HL-60 (cell line): ENCODE data around the gene VSTM2B.

Experiments used
- DNase-seq, 2 experiments: peaks; one replicate each; pipeline ENCODE4 v3.0.0-alpha.2; 2010 to 2020; ENCODE audit warnings: low read depth in 1 of 2, low spot score in 1 of 2
- H3K27ac ChIP-seq: fragments of 250-450 bp; sonication (Bioruptor Pico); replicated peaks from 2 replicates; pipeline ENCODE4 v1.5.1; 2020; ENCODE audit warnings: mild to moderate bottlenecking, moderate library complexity
- H3K27me3 ChIP-seq: fragments of 250-450 bp; sonication (Bioruptor Pico); 2 replicates; pipeline ENCODE4 v1.5.1; 2021; ENCODE audit warnings: mild to moderate bottlenecking, moderate library complexity; ENCODE audit not compliant: insufficient read depth, poor library complexity, severe bottlenecking
- H3K4me3 ChIP-seq: replicated peaks from 2 replicates; pipeline ENCODE4 v1.5.1; 2011; ENCODE audit warnings: mild to moderate bottlenecking, control low read depth, low read length; ENCODE audit not compliant: insufficient read depth
- GABPA ChIP-seq: IDR thresholded peaks from 2 replicates; pipeline ENCODE4 v1.6.1; 2012; ENCODE audit warnings: low read depth
- POLR2AphosphoS5 ChIP-seq: IDR thresholded peaks from 2 replicates; pipeline ENCODE4 v1.6.1; 2012; ENCODE audit warnings: low read depth
- SPI1 ChIP-seq: IDR thresholded peaks from 2 replicates; pipeline ENCODE4 v1.6.1; 2012; ENCODE audit warnings: low read depth, mild to moderate bottlenecking, borderline replicate concordance
- TF ChIP-seq, protein P1 (sequence below): IDR thresholded peaks from one replicate; pipeline ENCODE4 v1.5.1; 2011; ENCODE audit warnings: low read length, control low read depth, inconsistent platforms; ENCODE audit not compliant: insufficient read depth
- TF ChIP-seq, protein P2 (sequence below): IDR thresholded peaks from 2 replicates; pipeline ENCODE4 v1.6.1; 2012; ENCODE audit warnings: low read depth; ENCODE audit not compliant: insufficient replicate concordance

Gene VSTM2B

DNA sequence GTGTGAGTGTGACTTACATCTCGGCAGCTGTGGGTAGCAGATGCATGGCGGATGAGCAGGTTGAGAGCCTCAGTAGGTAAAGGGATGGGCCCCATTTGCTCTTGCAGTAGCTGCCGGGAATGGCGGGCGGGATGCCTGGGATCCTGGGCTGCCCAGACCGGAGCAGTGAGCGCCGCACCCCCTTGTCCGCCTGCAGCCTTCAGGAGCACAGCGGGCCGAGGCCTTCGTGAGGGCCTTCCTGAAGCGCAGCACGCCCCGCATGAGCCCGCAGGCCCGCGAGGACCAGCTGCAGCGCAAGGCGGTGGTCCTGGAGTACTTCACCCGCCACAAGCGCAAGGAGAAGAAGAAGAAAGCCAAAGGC, 84.4 kb downstream of the VSTM2B start:
- H3K4me3 ChIP-seq, result no peak overlapping the region
- no peak for DNase-seq
- TF ChIP-seq SPI1, result no peak
- TF ChIP-seq, protein P1, sequence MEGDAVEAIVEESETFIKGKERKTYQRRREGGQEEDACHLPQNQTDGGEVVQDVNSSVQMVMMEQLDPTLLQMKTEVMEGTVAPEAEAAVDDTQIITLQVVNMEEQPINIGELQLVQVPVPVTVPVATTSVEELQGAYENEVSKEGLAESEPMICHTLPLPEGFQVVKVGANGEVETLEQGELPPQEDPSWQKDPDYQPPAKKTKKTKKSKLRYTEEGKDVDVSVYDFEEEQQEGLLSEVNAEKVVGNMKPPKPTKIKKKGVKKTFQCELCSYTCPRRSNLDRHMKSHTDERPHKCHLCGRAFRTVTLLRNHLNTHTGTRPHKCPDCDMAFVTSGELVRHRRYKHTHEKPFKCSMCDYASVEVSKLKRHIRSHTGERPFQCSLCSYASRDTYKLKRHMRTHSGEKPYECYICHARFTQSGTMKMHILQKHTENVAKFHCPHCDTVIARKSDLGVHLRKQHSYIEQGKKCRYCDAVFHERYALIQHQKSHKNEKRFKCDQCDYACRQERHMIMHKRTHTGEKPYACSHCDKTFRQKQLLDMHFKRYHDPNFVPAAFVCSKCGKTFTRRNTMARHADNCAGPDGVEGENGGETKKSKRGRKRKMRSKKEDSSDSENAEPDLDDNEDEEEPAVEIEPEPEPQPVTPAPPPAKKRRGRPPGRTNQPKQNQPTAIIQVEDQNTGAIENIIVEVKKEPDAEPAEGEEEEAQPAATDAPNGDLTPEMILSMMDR, result no peak
- TF ChIP-seq GABPA, result no peak
- TF ChIP-seq POLR2AphosphoS5, result no peak
- TF ChIP-seq, protein P2, sequence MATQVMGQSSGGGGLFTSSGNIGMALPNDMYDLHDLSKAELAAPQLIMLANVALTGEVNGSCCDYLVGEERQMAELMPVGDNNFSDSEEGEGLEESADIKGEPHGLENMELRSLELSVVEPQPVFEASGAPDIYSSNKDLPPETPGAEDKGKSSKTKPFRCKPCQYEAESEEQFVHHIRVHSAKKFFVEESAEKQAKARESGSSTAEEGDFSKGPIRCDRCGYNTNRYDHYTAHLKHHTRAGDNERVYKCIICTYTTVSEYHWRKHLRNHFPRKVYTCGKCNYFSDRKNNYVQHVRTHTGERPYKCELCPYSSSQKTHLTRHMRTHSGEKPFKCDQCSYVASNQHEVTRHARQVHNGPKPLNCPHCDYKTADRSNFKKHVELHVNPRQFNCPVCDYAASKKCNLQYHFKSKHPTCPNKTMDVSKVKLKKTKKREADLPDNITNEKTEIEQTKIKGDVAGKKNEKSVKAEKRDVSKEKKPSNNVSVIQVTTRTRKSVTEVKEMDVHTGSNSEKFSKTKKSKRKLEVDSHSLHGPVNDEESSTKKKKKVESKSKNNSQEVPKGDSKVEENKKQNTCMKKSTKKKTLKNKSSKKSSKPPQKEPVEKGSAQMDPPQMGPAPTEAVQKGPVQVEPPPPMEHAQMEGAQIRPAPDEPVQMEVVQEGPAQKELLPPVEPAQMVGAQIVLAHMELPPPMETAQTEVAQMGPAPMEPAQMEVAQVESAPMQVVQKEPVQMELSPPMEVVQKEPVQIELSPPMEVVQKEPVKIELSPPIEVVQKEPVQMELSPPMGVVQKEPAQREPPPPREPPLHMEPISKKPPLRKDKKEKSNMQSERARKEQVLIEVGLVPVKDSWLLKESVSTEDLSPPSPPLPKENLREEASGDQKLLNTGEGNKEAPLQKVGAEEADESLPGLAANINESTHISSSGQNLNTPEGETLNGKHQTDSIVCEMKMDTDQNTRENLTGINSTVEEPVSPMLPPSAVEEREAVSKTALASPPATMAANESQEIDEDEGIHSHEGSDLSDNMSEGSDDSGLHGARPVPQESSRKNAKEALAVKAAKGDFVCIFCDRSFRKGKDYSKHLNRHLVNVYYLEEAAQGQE, result no peak
- no peaks in the 10 kb centered on the region for H3K27me3 ChIP-seq
- H3K27ac ChIP-seq, result no peak overlapping the region

DNA sequence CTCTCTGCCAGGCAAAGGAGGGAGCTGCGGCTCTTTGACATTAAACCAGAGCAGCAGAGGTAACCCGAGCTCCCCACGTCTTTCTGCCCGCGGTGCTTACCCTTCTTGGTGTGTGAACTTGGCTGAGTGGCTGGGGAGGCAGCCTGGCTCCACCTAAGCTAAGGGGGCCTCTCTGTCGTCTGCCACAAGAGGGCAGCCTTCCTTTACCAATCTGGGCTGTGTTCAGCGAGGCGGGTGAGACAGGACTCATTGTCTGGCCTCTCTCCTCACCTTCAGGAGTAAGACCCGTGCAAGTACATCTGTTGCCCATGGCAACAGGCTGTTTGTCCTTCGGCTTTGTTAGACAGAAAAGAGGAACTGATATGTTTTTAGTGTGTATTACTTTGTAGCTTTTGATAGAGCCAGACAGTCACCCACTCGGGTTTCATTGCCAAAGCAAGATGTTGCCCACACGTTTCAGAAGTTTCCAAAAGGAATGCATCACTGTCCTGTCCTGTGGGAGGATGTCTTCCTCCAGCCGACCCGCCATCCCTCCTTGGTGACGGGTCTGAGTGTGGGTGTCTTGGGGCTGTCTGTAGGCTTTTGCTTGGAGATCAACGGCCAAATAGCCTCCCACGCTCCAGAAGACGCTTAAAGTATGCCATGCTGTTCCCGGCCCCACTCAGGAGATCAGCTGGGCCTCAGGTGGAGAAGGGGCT, 84.9 kb downstream of the VSTM2B start:
- TF ChIP-seq, protein P1, result peak; percentile 85
- no peak; the same call in 1 of the 2 replicates for TF ChIP-seq SPI1
- DNase-seq, result peak; percentile 47 to 85
- H3K4me3 ChIP-seq, result no peak overlapping the region
- peak overlapping the region; percentile 42; the same call in 1 of the 2 replicates for H3K27ac ChIP-seq
- no peaks in the 10 kb centered on the region for H3K27me3 ChIP-seq

DNA sequence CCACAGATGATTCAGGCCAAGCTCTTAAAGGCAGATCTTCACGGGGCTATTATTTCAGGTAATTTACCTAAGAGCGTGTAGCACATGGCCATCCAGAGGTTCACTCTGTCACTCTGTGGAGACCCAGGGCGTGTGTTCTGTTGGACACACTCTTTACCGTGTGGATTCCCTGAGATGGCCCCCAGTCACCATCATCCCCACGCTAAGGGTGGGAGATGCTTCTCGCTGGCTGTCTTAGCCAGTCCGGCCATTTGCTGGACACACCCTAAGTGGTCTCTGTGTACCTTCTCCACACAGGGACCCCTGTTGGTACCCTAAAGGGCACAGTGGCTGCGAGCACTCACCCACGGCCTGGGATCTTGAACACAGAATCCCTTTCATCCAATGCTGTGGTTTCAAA, 86.3 kb downstream of the VSTM2B start:
- DNase-seq, result no peak
- Histone ChIP-seq H3K27me3 (no peaks in the 10 kb centered on the region), H3K27ac (no peak overlapping the region), H3K4me3 (no peak overlapping the region)
- TF ChIP-seq GABPA, result no peak
- TF ChIP-seq, protein P2, result no peak
- TF ChIP-seq, protein P1, result no peak
- no peak for TF ChIP-seq POLR2AphosphoS5
- no peak for TF ChIP-seq SPI1
